Tibial nerve (tissue), 4 donors: Measurements from ENCODE around the gene TMEM231.

Source experiments
- EP300 ChIP-seq, 2 donors: sonication (generic); formaldehyde crosslinking; IDR thresholded peaks; one replicate each; pipeline ENCODE4 v1.6.1; 2017; ENCODE audit warnings: antibody characterized with exemption in 2 of 2, mild to moderate bottlenecking in 1 of 2
- TF ChIP-seq, protein P1 (sequence below), 5 experiments: fragments of 200-600 bp in 3 of 5; fragments of 450-650 bp in 2 of 5; sonication (generic) in 3 of 5; IDR thresholded peaks; one replicate each; pipeline ENCODE4 v1.5.1; 2016 to 2019; ENCODE audit warnings: antibody characterized with exemption in 5 of 5, mild to moderate bottlenecking in 3 of 5, moderate library complexity in 2 of 5

DNA sequence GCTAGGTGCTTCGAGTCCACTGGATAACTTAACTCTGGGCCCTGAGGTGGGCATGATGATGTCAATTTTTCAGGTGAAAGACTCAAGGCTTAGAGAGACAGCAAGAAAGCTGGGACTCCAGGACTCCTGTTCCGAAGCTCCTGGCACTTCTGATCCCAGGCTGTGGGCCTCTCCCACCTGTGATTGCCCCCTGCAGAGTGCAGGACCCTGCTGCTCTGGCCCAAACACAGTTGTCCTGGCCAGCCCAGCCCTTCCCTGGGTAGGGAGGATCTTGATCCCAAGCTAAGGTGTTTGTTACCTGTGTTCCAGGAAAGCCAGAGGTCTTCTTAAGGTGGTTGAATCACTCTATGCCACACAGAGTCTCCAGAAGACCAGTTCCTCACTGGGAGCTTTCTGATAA lies 23.3 kb downstream of the TMEM231 start:
- TF ChIP-seq, protein P1, sequence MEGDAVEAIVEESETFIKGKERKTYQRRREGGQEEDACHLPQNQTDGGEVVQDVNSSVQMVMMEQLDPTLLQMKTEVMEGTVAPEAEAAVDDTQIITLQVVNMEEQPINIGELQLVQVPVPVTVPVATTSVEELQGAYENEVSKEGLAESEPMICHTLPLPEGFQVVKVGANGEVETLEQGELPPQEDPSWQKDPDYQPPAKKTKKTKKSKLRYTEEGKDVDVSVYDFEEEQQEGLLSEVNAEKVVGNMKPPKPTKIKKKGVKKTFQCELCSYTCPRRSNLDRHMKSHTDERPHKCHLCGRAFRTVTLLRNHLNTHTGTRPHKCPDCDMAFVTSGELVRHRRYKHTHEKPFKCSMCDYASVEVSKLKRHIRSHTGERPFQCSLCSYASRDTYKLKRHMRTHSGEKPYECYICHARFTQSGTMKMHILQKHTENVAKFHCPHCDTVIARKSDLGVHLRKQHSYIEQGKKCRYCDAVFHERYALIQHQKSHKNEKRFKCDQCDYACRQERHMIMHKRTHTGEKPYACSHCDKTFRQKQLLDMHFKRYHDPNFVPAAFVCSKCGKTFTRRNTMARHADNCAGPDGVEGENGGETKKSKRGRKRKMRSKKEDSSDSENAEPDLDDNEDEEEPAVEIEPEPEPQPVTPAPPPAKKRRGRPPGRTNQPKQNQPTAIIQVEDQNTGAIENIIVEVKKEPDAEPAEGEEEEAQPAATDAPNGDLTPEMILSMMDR (IDR thresholded peaks at IDR 0.05) = no peak
- TF ChIP-seq EP300 (IDR thresholded peaks at IDR 0.05) = no peak
